GM12801 (cell line): Measurements from ENCODE around the gene VPS35.

Source experiments
- TF ChIP-seq, protein P1 (sequence below): IDR thresholded peaks from one replicate; pipeline ENCODE4 v1.5.1; 2011; ENCODE audit warnings: control low read depth; ENCODE audit not compliant: insufficient read length; ENCODE audit errors: extremely low read depth

Gene VPS35

DNA sequence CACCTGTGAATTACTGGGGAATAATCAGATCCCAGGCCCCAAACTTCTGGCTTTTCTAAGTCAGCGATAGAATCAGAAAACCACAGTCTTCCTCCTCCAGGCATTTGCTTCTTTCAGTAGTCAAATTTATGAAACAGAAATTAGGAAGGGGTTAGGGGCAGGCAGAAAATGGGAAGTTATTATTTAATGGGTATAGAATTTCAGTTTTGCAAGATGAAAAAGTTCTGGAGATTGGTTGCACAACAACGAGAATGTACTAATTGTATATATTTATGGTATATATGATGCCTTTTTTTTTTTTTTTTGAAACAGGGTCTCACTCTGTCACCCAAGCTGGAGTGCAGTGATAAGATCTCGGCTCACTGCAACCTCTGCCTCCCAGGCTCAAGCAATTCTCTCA is 23.9 kb upstream of the VPS35 start:
- TF ChIP-seq, protein P1, sequence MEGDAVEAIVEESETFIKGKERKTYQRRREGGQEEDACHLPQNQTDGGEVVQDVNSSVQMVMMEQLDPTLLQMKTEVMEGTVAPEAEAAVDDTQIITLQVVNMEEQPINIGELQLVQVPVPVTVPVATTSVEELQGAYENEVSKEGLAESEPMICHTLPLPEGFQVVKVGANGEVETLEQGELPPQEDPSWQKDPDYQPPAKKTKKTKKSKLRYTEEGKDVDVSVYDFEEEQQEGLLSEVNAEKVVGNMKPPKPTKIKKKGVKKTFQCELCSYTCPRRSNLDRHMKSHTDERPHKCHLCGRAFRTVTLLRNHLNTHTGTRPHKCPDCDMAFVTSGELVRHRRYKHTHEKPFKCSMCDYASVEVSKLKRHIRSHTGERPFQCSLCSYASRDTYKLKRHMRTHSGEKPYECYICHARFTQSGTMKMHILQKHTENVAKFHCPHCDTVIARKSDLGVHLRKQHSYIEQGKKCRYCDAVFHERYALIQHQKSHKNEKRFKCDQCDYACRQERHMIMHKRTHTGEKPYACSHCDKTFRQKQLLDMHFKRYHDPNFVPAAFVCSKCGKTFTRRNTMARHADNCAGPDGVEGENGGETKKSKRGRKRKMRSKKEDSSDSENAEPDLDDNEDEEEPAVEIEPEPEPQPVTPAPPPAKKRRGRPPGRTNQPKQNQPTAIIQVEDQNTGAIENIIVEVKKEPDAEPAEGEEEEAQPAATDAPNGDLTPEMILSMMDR: no peak

DNA sequence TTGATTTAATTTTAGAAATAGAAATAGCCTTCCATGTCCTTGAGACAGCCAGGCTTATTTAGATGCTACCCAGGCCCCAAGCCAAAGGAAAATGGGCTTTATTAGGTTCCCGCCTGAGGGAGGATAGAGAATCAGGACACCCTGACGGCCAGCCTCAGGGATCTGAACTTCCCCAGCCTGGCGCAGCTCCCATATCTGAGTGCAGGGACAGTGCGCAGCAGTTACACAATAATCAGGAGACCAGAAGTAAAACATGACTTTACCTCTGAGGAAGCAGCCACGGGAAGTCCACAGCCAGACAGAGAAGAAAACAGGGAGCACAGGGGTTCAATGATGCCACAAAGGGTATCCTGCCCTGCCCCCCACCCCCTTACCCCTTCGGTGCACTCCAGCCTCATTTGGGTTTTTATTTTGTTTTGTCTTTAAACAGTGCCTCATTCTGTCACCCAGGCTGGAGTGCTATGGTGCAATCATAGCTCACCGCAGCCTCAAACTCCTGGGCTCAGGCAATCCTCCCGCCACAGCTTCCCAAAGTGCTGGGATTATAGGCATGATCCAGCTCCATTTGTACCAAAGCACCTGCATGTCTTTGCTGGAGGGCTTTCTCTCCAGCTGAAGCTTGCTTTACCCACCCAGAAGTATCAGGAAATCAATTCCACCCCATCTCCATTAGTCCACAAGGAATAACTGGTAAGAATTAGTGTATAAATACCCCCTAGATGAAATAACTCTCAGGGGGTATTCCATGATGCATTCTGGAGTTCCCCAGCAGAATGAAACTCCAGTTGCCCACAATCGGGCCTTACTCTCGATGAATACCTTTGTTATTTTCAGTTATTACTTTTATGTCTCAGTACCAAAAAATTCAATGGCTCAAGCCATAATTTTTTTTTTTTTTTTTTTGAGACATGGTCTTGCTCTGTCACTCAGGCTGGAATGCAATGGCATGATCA is 22.4 kb upstream of the VPS35 start:
- TF ChIP-seq, protein P1: no peak

DNA sequence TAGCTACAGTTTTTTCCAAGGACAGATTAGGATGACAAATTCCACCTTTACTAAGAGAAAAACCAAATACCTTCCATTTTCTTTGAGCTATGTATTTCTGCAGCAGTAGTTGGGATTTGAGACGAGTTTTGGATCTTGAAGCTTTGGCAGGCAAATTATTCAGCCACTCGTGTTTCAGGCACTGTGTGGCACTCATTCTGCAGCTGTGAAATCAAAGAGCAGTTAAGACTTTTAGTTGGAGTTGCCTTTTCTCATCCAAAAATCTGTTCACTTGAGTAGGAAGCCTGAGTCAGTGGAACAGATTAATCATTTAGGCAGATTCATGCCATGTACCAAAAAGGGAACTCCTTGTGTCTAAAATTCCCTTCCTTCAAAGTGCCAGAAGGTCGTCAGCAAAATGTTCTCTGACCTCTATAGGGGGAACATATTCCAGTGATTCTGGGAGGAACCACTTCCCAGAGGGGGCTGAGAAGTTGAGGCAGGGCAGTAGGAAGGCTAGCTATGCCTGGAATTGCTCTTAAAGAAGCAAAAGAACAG is 20.6 kb upstream of the VPS35 start:
- TF ChIP-seq, protein P1: no peak

DNA sequence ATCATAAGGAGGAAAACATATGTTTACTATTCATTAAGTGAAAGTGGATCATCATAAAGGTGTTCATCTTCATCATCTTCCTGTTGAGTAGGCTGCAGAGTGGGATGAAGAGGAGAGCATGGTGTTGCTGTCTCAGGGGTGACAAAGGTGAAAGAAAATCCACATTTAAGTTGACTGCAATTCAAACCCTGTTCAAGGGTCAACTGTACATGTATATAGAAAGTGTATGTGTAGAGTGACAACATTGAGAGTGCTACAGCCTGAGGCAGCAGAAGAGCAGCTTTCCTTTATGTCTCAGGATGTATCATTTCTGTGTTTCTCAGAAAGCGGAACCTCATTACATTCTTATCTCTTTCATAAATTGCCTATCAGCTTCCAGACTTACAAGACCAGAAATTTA is 17.7 kb upstream of the VPS35 start:
- TF ChIP-seq, protein P1: no peak

DNA sequence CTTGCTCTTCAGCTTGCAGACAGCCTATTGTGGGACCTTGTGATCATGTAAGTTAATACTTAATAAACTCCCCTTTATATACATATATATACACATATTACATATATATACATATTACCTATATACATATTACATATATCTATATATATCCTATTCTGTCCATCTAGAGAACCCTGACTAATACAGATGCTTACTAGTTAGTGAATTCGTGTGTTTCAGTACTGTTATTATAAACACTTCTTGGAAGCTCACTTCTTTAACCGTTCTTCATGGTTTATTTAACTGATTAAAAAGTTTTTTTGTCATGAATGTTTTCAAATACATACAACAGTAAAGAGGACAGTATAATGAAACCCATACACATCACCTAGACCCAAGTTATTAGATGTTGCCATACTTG is 13.1 kb upstream of the VPS35 start:
- TF ChIP-seq, protein P1: no peak

DNA sequence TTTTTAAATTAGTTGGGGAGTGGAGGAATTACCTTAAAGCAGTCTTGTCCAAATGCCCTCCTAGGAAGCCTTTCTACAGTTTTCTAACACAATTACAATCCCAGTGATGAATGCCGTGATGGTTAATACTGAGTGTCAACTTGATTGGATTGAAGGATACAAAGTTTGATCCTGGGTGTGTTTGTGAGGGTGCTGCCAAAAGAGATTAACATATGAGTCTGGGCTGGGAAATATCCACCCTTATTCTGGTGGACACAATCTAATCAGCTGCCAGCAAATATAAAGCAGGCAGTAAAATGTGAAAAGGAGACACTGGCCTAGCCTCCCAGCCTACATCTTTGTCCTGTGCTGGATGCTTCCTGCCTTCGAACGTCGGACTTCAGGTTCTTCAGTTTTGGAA is 12.6 kb upstream of the VPS35 start:
- TF ChIP-seq, protein P1: no peak

DNA sequence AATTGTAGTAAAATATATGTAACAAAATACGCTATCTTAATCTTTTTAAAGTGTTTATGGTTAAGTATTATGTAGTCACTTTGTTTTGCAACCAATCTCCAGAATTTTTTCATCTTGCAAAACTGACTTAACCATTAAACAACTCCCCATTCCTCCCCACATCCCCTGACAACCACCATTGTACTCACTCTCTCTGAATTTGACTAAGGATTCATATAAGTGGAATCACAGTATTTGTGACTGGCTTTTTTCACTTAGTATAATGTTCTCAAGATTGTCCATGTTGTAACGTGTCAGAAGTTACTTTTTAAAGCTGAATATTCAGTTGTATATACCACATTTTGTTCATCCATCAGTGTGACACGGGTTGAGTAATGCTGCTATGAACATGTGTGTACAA is 11.1 kb upstream of the VPS35 start:
- TF ChIP-seq, protein P1: no peak
